OCI-LY3 (cell line): ENCODE measurements around the gene ZNF12.

ENCODE experiments used
- CTCF ChIP-seq: fragments of 200-600, 300-600 bp; sonication (generic); IDR thresholded peaks from 2 replicates; pipeline ENCODE4 v1.5.1; 2014; ENCODE audit warnings: antibody characterized with exemption, low read length, low read depth
- EZH2phosphoT487 ChIP-seq: fragments of 200-600 bp; shearing (Covaris generic); IDR thresholded peaks from 2 replicates; pipeline ENCODE4 v1.6.1; 2018; ENCODE audit warnings: antibody characterized with exemption, mixed run types, low read depth

- TF ChIP-seq CTCF: no peak
- TF ChIP-seq EZH2phosphoT487: no peak
Measured at GRCh38 chr7:6709808-6710207, 3.1 kb upstream of the ZNF12 start.
